BJ (cell line): ENCODE measurements around the gene SCFD2. TPM values are rescaled to one million over a fixed set of nuclear protein-coding genes. Genes with fewer than 3 reads are reported as not detected.

Experiments
- CTCF ChIA-PET: fragments of 350-600 bp; formaldehyde crosslinking; extraction: SDS; loops from one replicate; lab custom pipeline; 2021; ENCODE audit warnings: antibody characterized with exemption, inconsistent platforms; lab: Yijun Ruan, JAX
- POLR2A ChIA-PET: fragments of 300-600 bp; sonication (Branson Sonifier 250); formaldehyde crosslinking; extraction: SDS; loops from one replicate; lab custom pipeline; 2021; ENCODE audit warnings: antibody characterized with exemption; lab: Charles Lee
- DNase-seq: peaks from one replicate; pipeline ENCODE4 v3.0.0-alpha.2; 2011; ENCODE audit warnings: low read depth
- H3K27me3 ChIP-seq: 2 replicates; pipeline ENCODE4 v1.6.0; 2011; ENCODE audit warnings: low read length; ENCODE audit not compliant: control insufficient read depth, insufficient read depth
- H3K36me3 ChIP-seq: 2 replicates; pipeline ENCODE4 v1.5.1; 2011; ENCODE audit warnings: low read length; ENCODE audit not compliant: control insufficient read depth, insufficient read depth
- H3K4me3 ChIP-seq: 2 replicates; pipeline ENCODE4 v1.5.1; 2011; ENCODE audit warnings: low read depth, mild to moderate bottlenecking, control low read depth, low read length
- CTCF ChIP-seq: IDR thresholded peaks from 2 replicates; pipeline ENCODE4 v1.5.1; 2011; ENCODE audit warnings: low read depth, mild to moderate bottlenecking, control low read depth, inconsistent platforms, low read length, moderate library complexity; ENCODE audit not compliant: insufficient read depth
- polyA plus RNA-seq: library from polyadenylated mRNA; depleted of rRNA; stranded (reverse); fragments of >200 nt; gene quantifications from 2 replicates; pipeline ENCODE4 v1.2.3, GENCODE V29; 2011; rRNA removed
- small RNA-seq: library from RNA; depleted of rRNA; stranded (forward); fragments of <200 nt; gene quantifications from one replicate; pipeline ENCODE3, GENCODE V24; 2012; ENCODE audit warnings: low replicate concordance, low read depth; ENCODE audit not compliant: insufficient read length

SCFD2 gene
- polyA plus RNA-seq, 1 experiment: 17.4 TPM

GRCh38 chr4:52824270-52824602 lies 541.6 kb downstream of the SCFD2 start:
- DNase-seq: no peak
- Histone ChIP-seq H3K36me3 (no peaks in the 10 kb centered on the region), H3K4me3 (no peak overlapping the region), H3K27me3 (no peaks in the 10 kb centered on the region)
- no peak for TF ChIP-seq CTCF
- ChIA-PET CTCF (interaction anchor here (0.8 to 1.9 kb wide), 2 partner anchors 14 to 279 kb away, joined by 3 to 5 read pairs; no protein-coding TSS in a partner anchor), POLR2A (no interaction called here)

DNA sequence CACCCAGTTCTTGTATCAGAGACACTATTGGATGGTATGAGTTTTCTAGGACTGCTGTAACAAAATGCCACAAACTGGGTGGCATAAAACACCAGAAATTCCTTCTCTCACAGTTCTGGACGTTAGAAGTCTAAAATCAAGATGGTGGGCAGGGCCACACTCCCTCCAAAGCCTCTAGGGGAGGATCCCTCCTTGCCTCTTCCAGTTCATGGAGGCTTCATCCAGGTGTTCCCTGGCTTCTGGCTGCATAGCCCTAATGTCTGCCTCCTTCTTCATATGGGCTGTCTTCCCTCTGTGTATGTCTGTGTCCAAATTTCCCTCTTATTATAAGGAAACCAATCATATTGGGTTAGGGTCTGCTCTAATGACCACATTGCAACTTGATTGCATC lies 542.2 kb downstream of the SCFD2 start:
- POLR2A ChIA-PET: no interaction called here
- CTCF ChIA-PET: no interaction called here

More for the DNA sequence above, 542.2 kb downstream of the SCFD2 start:
- no peak for TF ChIP-seq CTCF
- no peaks in the 10 kb centered on the region for H3K36me3 ChIP-seq
- no peaks in the 10 kb centered on the region for H3K27me3 ChIP-seq
- DNase-seq: no peak
- H3K4me3 ChIP-seq: no peak overlapping the region

Small RNA genes within 50 kb of the gene (small RNA-seq; reads per million reads assigned to genes)
- not detected for gene RNU6-310P

Other genes starting within 250 kb of the SCFD2 start
- gene FIP1L1, start 11.6 kb upstream of the SCFD2 start, polyA plus RNA-seq: 14.2 and 22.6 TPM in 2 replicates
- 0.09 and 0.29 TPM in 2 replicates for gene LNX1, start 225.4 kb upstream of the SCFD2 start, polyA plus RNA-seq